HPDE6-E6E7 (cell line): ENCODE data around the gene EDNRB.
"Not testable (repeated sequence)": the region's sequence is repeated elsewhere in the genome, so short reads cannot be mapped to it uniquely, and the experiment has no call there.

Experiments used
- DNase-seq: peaks from one replicate; pipeline ENCODE4 v3.0.0; 2011; ENCODE audit warnings: missing footprints; ENCODE audit errors: extremely low spot score

EDNRB gene

DNA sequence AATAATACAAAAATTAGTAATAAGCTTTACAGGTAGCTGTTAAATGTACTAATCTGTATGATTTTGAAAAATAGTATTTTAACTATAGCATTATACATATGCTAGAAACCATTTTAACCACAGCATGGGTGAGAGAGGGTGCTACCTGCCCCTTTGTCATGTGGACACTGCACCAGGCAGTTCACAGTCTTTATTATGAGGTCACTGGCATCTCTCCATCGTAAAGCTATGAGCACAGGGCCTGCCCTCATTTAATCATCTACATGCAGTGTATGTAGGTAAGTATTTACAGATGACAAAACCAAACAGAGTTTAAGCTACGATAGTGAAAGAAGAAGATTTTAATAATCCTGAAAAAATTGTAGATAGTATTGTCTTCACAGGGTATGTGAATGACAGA, 21.7 kb downstream of the EDNRB start:
- DNase-seq, result no peak

DNA sequence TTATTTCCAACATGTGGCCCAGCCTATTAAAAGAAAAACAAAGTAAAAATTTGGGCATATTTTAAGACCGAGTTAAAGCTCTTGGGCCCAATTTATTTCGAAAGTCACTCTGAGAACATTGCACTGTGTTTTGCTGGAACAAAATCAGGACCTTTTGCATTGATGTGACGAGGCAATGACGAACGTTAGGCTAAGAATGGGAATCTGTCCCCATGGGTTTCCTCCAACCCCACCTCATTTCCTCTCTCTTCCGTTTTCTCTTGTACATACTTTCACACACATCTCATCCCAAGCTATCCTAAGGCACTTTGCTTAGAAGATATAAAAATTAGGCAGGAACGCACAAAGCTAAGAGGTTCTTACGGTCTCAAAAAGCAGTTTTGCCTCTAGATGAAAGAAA, 22.1 kb downstream of the EDNRB start:
- no peak for DNase-seq

DNA sequence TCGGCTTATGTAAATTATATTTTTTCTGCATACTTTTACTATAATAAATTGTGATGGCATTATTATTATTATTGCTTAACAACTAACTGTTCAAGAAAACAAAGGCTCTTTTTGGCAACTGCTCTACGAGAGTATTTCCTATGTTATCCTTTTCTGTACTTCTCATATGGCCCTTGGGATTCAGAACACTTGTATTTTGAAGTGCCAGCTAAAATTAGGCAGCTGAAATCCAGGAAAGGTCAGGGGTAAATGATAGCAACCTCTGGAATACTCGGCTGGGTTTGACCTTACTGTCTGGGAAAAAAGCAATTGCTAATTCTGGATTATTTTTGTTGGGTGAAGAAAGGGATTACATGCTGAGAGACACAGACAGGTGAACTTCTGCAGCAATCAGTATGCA, 23.9 kb downstream of the EDNRB start:
- DNase-seq, result no peak

DNA sequence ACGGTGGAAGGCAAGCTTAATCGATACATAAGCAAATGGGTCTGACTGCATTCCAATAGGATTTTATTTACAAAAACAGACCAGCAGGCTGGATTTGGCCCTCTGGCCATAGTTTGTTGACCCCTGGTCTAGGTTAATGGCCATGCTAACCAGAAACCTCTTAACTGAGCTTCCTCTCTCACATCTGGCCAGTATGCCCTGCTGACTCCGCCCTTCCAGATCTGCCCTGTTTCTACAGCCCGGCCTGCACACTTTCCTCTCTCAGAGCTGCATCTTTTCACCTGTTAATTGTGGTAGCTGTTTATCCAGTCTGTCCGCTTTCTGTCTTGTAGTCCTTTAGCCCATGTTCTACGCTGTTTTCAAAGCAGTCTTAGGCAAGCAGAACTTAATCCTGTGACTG, 25.6 kb downstream of the EDNRB start:
- DNase-seq, result no peak

DNA sequence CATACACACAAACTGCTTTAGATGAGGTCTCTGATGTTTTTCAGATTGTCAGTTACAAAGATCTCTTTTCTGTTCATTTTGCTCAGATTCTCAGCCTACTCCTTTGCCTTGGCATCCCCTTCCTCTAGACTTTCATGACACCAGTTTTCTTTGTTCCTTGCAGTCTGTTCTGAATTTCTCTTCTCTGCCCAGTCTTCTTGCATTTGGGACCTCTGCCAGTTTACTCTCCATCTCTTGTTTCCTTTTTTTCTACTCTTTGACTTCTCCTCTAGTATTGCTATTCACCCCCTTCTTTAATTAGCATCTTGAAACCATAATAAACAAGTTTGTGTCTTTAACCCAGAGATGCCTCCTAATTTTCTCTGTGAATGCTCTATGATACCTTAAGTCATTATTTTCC, 26.1 kb downstream of the EDNRB start:
- no peak for DNase-seq

DNA sequence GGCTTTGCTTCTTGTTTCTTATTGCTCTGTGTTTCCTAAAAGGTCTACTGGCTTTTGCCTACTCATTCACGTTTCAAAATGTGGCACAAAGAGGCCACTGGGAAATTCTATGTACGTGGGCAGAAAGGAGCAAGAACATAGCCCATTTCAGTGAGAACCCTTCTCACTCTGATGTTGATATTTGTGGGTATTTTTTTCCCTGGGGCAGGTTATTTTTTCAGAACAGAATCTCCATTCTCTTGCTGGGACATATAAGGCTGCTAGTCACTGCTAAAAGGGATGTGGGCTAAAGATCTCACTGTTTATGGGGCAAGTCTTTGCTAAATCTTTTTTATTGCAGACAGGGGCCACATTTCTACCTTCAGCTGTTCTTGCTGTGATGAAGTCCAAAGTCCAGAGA, 27.1 kb downstream of the EDNRB start:
- no peak for DNase-seq

DNA sequence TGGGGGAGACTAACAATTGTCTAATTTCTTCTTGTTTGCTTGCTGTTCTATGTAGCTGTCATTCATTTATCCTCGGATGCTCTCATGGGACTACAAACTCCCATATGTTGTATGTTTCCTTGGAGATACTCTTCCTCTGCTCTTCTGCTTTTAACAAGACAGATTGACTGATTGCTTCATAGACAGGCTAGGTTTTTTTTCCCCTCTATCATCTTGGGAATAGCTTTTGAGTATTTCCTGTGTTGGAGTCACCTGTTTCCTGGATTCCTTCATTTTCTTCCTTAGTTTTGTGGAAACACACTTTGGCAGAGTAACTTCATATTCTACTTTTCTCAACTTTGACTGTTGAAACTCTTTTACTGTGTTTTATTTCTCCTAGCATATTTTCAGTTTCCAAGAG, 27.6 kb downstream of the EDNRB start:
- DNase-seq, result no peak

DNA sequence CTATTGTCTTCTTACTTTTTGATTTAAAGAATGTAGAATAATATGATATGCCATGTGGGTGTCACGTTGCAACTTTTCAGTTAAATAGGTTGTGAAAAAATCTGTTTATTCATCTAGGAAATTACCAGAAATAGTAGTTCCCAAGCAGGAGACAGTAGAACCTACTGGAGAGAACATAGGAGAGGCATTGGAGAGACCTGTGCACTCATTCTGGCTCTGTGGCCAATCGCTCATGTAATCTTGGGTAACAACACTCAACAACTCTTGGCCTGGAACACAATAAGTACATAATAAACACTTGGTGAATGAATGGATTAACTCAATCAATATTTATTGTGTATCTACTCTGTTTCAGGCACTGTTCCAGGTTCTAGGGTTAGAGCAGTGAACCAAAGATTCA, 35.3 kb downstream of the EDNRB start:
- DNase-seq, result no peak

DNA sequence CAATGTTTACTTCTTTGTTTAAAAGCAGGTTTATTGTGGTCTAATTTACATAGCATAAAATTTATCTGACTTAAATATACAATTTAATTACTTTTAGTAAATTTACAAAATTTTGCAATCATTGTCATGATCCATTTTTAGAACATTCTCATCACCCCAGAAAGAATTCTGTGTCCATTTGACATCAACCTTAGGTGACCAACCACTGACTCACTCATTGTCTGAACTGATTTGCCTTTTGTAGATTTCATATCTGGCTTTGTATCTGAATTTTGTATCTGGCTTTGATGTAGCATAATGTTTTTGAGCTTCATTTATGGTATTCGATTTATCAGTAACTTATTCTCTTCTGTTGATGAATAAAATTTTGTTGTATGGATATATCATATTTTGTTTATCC, 40.4 kb downstream of the EDNRB start:
- no peak for DNase-seq

DNA sequence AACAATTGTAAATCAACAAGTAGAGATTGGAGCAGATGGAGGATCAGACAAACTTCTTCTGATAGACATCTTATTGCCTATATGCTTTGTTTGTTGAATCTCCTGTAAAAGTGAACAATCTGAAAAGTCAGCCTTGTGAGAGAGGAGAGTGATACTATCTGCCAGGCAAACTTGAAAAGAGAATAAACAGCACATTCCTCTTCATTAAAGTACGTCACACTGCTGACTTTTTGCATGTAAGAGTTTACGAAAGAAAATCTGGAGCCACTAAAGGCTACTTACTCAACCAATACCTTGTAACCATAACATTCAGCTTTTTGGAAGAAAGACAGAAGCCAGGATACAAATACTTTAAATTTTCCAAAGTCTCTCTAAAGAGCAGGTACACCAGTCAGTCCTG, 42.5 kb downstream of the EDNRB start:
- no peak for DNase-seq

DNA sequence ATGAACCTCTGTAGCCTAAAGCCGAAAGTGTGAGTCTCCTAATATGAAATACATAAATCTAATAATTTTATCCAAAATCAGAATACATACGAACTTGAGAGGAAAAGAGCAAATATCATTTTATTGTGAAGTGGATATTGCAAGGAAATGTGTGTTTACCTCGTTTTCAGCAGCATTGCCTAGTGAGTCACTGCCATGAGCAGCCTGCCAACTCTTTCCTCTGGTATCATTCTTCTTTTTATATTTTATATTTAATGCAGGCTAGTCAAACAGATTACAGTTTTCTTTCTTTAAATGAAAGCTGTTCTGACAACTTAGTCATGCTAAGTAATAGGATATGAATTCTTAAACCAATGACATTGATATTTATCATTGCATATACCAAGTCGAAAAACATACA, 44.2 kb downstream of the EDNRB start:
- DNase-seq, result no peak

DNA sequence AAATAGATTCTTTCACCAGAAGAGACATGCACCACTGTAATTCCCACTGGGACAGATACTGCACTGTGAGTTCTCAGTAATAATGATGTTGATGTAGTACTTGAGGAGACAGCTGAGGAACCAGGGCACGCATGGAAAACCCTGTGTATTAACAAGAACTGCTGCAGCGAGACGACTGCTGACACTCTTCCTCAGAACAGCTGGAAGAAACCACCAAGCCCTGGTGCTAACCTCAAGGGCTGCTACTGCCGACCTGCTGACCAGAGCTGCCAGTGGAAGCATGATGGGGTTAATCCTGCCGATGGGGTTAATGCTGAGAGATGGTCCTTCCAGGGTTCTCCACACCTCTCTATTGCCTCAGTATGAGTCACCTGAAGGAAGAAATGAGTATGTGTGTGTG, 45.6 kb downstream of the EDNRB start:
- no peak for DNase-seq

DNA sequence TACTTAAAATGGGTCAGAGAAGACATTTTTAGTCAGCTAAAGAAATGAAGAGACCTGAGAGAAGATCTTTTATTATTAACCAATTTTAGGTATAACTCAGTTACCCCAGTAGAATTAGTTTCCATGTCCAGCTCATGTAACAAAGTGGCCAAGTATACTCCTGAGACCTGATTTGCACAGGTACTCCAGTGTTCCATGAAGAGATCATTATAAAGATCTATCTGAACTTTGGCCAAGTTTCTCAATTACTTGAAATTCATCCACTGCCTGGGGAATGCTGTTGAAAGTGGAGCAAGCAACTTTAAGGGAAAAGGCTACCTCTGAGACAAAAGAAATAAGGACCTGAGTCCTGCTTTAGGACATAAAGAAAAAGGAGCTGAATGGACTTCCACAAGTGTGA, 47.0 kb downstream of the EDNRB start:
- DNase-seq, result no peak

DNA sequence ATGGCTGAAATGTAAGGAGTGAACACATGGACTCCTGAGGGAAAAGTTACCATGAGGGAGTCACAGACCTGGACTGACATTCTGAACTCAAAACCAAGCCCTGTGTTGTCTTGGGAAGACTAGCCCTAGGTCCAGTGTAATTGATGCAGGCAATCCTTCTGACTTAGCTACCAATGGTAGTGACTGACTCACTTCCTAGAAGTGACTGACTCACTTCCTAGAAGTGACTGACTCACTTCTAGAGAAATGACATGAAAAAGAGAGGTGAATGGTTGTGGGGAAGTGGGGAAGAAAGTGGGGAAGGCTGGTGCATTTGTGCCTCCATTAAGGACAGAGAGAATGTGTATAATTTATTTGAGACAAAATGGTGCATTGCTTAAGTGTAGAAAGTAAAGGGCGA, 49.9 kb downstream of the EDNRB start:
- DNase-seq, result no peak

DNA sequence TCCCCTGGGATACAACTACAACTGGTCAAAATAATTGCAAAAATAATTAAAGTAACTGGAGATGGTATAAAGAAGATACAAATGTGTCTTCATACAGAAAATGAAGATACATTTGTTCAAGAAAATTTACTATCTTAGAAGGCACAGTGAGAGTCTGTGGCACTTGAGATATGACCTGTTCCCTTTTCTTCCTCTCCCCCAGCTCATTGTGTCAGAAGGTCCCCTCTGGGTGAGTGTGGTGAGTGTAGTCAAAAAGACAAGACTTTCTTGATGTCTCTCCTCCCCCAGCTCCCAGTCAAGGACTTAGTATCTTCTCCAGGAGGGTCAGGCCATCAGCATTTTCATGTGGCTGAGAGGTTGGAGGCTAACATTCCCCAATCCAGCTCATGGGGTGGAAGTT, 51.7 kb downstream of the EDNRB start:
- DNase-seq, result no peak

DNA sequence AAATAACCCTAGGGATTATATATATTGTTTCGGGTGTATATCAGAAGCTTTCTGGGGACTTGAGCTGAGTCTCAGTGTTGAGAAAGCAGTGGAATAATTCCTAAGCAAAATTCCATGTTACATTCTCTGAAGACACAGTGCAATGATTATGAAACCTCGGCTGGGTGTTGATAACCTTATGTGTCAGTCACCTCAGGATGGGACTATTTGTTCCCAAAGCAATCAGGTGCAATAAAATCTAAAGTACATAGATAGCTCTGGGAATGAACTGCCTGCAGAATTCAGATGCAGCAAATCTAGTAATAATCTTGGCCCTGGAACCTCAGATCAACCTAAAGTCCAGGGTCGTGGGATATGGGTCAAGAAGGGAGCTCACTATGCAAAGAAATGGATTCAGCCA, 53.0 kb downstream of the EDNRB start:
- no peak for DNase-seq

DNA sequence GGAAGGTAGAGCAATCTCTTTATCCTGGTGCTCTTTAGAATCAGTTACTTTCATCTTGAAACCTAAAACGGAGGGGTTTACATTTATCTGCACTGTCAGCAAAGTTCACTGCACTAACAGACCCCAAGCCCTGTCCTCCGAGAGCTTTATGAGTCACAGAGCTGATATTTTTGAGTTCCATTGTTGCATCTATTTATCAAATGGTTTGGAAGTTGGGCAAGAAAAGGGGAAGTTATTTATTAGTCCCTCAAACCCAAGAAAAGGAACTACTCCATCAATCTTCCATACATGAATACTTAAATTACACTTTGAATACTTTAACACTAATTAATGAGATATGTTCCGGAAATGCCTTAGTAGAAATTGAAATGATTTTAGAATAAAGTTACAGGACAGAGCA, 55.5 kb downstream of the EDNRB start:
- no peak for DNase-seq

DNA sequence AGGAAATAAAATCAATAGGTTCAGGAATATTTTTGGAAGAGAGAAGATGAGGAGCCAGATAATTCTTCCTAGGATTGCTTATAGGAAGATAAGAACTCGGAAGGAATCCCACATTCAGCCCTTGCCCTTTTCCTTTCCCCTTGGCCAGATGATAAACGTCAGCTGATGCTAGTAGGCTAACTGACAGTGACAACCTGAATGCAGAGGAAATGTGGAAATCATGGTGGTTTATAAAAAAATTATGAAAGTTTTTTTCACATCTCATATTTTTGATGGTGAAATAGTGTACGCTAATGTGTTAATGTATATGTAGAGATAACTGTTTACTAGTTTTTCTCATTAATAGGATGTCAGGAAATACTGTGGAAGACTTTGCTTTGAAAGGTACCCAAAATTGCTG, 56.9 kb downstream of the EDNRB start:
- no peak for DNase-seq

DNA sequence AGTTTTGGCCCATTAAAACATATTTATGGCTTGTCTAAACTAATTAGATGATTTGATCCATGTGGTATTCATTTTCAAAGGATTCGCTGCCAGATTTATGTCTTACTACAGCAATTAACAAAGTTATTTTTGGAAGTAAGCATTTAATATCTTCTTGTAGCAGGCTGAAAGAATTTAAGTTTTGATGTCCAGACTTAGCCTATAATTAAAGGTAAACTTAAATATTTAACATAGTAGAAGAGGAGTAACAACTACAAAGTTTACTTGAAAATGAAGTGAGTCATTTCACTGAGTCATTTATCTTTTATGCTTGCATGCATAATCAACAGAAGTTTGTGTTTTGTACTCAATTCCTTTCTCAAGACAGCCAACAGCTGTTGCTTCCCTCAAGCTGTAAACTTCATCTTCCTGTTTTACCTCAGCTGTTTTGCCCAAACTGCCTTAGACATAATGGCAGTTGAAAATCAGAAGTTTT, 58.1 kb downstream of the EDNRB start:
- DNase-seq, result no peak

DNA sequence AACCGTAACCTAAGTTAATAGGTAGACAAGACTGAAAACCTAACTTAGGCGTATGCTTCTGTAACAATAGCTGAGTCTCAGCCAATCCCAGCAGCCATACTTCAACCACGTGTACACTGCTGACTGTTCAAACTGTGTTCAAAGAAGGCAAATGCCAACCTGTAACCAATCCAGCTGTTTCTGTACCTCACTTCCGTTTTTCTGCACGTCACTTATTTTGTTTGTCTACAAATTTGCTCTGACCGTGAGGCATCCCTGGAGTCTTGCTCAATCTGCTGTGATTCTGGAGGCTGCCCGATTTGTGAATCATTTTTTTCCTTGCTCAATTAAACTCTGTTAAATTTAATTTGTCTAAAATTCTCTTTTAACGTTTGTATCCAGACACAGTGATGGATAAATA, 59.2 kb downstream of the EDNRB start:
- no peak for DNase-seq

DNA sequence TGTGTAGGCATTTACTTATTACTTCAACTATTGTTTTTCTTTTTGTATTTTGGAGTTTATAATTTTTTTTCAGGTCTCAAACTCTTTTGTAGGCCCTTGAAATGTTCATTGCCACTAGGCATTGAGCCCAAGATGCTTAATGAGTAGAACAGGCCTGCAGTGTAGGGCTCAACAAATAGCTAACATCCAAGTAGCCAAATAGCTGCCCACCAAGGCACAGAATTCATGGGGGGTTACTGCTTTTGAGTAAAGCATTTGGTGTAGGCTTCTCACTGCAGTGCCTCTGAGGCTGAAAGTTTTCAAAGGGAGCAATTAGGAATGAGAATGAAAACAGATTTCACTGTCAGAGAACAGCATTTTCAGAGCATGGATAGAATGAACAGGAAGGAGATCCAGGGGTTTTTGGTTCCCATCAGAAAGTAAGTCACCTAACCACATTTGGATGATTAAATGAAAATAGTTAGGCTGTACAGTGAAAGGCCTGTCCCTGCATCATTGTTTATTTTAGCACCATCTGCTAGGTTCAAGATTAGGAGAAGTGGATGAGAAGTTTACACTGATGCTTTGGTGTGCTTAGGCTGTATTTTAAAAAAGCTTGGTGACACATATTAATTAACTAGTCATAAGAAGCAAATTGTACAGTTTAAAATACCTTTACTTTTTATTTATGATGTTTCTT, 61.0 kb downstream of the EDNRB start:
- no peak for DNase-seq

DNA sequence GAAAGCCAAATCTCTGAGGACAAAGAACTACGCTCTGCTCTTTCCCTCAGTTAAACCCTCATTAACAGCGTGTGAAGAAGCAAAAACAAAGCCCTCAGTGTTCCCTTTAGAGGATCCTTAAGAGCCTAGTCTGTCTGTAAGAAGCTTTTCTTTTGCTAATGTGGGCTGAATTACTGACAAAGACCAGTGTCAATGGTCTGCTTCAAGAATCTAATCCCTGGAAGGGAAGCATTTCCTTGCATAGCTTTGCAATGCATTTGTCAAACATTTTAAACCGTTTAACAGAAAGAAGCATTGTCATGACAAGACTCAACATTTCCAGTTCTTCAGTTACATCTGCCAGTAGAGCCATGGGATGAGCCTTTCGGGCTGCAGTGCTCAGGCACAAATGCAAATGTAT, 64.9 kb downstream of the EDNRB start:
- no peak for DNase-seq

DNA sequence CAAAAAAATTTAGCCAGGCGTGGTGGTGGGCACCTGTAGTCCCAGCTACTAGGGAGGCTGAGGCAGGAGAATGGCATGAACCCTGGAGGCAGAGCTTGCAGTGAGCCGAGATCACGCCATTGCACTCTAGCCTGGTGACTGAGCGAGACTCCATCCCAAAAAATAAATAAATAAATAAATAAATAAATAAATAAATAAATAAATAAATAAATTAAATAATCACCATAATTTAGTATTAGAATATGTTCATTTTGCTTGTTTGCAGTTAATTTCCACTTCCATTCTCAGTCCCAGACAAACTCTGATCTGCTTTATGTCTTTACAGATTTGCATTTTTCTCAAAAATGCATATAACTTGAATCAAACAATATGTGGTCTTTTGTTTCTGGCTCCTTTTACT, 70.6 kb downstream of the EDNRB start:
- not testable (repeated sequence) for DNase-seq

DNA sequence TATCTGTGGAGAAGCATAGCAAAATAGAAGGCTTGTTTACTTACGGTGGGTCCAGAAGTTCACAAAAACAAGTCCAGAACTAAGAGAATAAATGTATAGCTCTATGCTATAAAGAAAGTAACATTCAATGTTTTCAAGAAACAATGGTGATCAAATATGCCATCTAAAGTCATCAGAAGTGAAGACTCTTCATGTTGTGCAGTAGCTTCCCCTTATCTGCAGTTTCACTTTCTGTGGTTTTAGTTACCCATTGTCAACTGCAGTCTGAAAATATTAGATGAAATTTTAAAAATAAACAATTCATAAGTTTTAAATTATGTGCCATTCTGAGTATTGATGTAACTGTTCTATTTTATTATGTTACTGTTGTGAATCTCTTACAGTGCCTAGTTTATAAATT, 72.5 kb downstream of the EDNRB start:
- no peak for DNase-seq
